Cardiac muscle cell (in vitro differentiated cells and primary cell): Measurements from ENCODE around the gene TERT. TPM values are rescaled to one million over a fixed set of nuclear protein-coding genes. Genes with fewer than 3 reads are reported as not detected.
"Not testable (repeated sequence)": the region's sequence is repeated elsewhere in the genome, so short reads cannot be mapped to it uniquely, and the experiment has no call there.

Experiments
- DNase-seq, 2 donors: peaks; one replicate each; pipeline versions ENCODE4 v3.0.0 to v3.0.0-alpha.2; 2010 to 2017; ENCODE audit warnings: low read depth in 1 of 2, low spot score in 1 of 2
- H3K27ac ChIP-seq: fragments of 200-600 bp; sonication (generic); 2 replicates; pipeline ENCODE4 v1.5.1; 2016
- H3K27me3 ChIP-seq: fragments of 200-600 bp; sonication (generic); 2 replicates; pipeline ENCODE4 v1.6.0; 2016; ENCODE audit warnings: control low read depth
- H3K36me3 ChIP-seq: fragments of 200-600 bp; sonication (generic); 2 replicates; pipeline ENCODE4 v1.5.1; 2016; ENCODE audit warnings: control low read depth
- H3K4me1 ChIP-seq: fragments of 200-600 bp; sonication (generic); 2 replicates; pipeline ENCODE4 v1.8.1; 2017; ENCODE audit warnings: low read depth, mild to moderate bottlenecking, mixed run types
- H3K4me3 ChIP-seq: fragments of 200-600 bp; sonication (generic); 2 replicates; pipeline ENCODE4 v1.5.1; 2016; ENCODE audit warnings: mild to moderate bottlenecking
- H3K9me3 ChIP-seq: fragments of 200-600 bp; sonication (generic); 2 replicates; pipeline ENCODE4 v1.5.1; 2017; ENCODE audit warnings: low read depth, mild to moderate bottlenecking, control low read depth
- CTCF ChIP-seq: IDR thresholded peaks from 2 replicates; pipeline ENCODE4 v1.5.1; 2012; ENCODE audit warnings: low read depth, mild to moderate bottlenecking, low read length
- polyA plus RNA-seq: library from polyadenylated mRNA; unstranded; fragments of >200 nt; fragmentation: Nextera tagmentation; extraction: Ambion mirVana; gene quantifications from 2 replicates; pipeline ENCODE4 v1.2.1, GENCODE V29; 2016
- total RNA-seq: library from RNA; depleted of rRNA; stranded (reverse); fragments of >200 nt; gene quantifications from 2 replicates; pipeline ENCODE4 v1.2.3, GENCODE V29; 2016

Gene TERT
- total and polyA plus RNA-seq, 2 experiments from 2014 or later = 0.30 TPM; not detected in 1

GRCh38 chr5:1341863-1342262 lies 47.0 kb upstream of the TERT start:
- no peak for DNase-seq
- H3K4me3 ChIP-seq = no peak overlapping the region
- H3K9me3 ChIP-seq = no peaks in the 10 kb centered on the region
- peaks cover 6% of the 10 kb centered on the region for H3K4me1 ChIP-seq
- H3K27ac ChIP-seq = no peak overlapping the region
- no peaks in the 10 kb centered on the region for H3K27me3 ChIP-seq
- H3K36me3 ChIP-seq = peaks cover 34% of the 10 kb centered on the region
- no peak for TF ChIP-seq CTCF

- H3K36me3 ChIP-seq = peaks cover 40% of the 10 kb centered on the region
Measured at GRCh38 chr5:1339818-1340210, 44.9 kb upstream of the TERT start.

GRCh38 chr5:1339139-1339817 lies 44.4 kb upstream of the TERT start:
- not testable (repeated sequence) for H3K4me1 ChIP-seq
- H3K36me3 ChIP-seq = peaks cover 45% of the 10 kb centered on the region

More at GRCh38 chr5:1339818-1340210, 44.9 kb upstream of the TERT start:
- not testable (repeated sequence) for DNase-seq, H3K4me1 ChIP-seq, H3K27ac ChIP-seq, H3K27me3 ChIP-seq, H3K9me3 ChIP-seq, H3K4me3 ChIP-seq

GRCh38 chr5:1338506-1339070 lies 43.7 kb upstream of the TERT start:
- no peak for TF ChIP-seq CTCF
- Histone ChIP-seq H3K4me1 (no peaks in the 10 kb centered on the region), H3K27ac (no peak overlapping the region), H3K27me3 (no peaks in the 10 kb centered on the region), H3K4me3 (no peak overlapping the region), H3K36me3 (peaks cover 51% of the 10 kb centered on the region), H3K9me3 (no peaks in the 10 kb centered on the region)
- DNase-seq = no peak

More at GRCh38 chr5:1339139-1339817, 44.4 kb upstream of the TERT start:
- H3K4me3 ChIP-seq, H3K27ac ChIP-seq, DNase-seq, H3K27me3 ChIP-seq, H3K9me3 ChIP-seq: not testable (repeated sequence)

- H3K4me3 ChIP-seq = no peak overlapping the region
- no peak overlapping the region for H3K27ac ChIP-seq
- H3K36me3 ChIP-seq = peaks cover 50% of the 10 kb centered on the region
- H3K9me3 ChIP-seq = no peaks in the 10 kb centered on the region
- no peak for DNase-seq
- TF ChIP-seq CTCF = no peak
- H3K4me1 ChIP-seq = no peaks in the 10 kb centered on the region
- H3K27me3 ChIP-seq = no peaks in the 10 kb centered on the region
Measured at GRCh38 chr5:1338196-1338490, 43.3 kb upstream of the TERT start.

DNA sequence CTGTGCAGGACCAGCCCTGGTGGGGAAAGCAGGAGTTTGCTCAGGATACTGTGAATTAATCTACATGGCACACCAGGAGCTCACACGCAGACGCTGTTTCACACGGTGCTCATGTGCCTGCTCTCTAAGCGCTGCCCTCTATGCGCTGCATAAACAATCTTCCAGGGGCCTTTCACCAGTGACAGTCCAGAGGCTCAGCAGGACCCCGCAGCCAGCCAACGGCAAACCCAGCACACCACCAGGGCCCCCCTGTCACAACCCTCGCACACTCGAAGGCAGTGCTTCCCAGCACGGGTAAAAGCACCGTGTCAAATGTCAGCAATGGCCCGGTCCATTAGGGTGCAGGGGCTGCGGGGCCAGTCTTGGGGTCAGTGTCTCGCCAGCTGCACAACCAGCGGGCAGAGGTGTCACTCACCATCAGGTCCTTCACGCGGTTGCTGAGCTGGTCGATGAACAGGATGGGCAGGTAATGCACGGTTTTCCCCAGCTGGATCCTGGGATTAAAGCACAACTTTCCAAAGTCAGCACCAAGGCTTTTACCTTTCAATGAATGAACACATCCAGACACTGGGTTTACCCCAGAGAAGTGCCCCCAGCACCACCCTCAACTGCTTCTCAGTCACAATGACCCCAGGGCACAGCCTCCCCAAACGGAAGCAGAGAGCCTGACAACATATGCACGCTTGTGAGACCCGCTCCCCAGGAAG lies 42.8 kb upstream of the TERT start:
- no peaks in the 10 kb centered on the region for H3K27me3 ChIP-seq
- DNase-seq = no peak
- peak overlapping the region; percentile 34 for H3K27ac ChIP-seq
- H3K36me3 ChIP-seq = peaks cover 50% of the 10 kb centered on the region
- TF ChIP-seq CTCF = no peak
- no peak overlapping the region for H3K4me3 ChIP-seq
- H3K4me1 ChIP-seq = no peaks in the 10 kb centered on the region
- H3K9me3 ChIP-seq = no peaks in the 10 kb centered on the region
